A549 (cell line): Measurements from ENCODE around the gene LIMK2. TPM values are rescaled to one million over a fixed set of nuclear protein-coding genes. Genes with fewer than 3 reads are reported as not detected.

Experiments
- ATAC-seq, 2 experiments: fragments of 200-7000 bp in 1 of 2; fragments of >200 bp in 1 of 2; cut with Nextera tagmentation in 1 of 2; cut with Tn5 transposase in 1 of 2; 3 replicates each; pipeline versions ENCODE4 v1.8.0 to v1.9.1; 2018 to 2020; ENCODE audit warnings: mild to moderate bottlenecking in 1 of 2, moderate library complexity in 1 of 2
- CTCF ChIA-PET: fragments of 300-600 bp; sonication (Branson Sonifier 250); formaldehyde crosslinking; extraction: SDS; loops from one replicate; lab custom pipeline; 2021; ENCODE audit warnings: antibody characterized with exemption, inconsistent platforms; lab: Yijun Ruan, JAX
- POLR2A ChIA-PET: fragments of 350-600 bp; formaldehyde crosslinking; extraction: SDS; loops from one replicate; lab custom pipeline; 2021; ENCODE audit warnings: antibody characterized with exemption, inconsistent platforms; lab: Yijun Ruan, JAX
- DNase-seq, 2 experiments: peaks; one replicate each; pipeline versions ENCODE4 v3.0.0 to v3.0.0-alpha.2; 2011 to 2016; ENCODE audit warnings: low read depth in 1 of 2, low spot score in 1 of 2
- FAIRE-seq: peaks from 2 replicates; lab custom pipeline; 2011; peaks lifted over from hg19 to GRCh38; lab: Jason Lieb, UNC
- H3K27ac ChIP-seq, 2 experiments: fragments of >200 bp; sonication (Bioruptor Twin); formaldehyde crosslinking; 3 replicates each; pipeline ENCODE4 v1.5.1; 2016 to 2017
- H3K4me1 ChIP-seq: fragments of >200 bp; sonication (Bioruptor Twin); formaldehyde crosslinking; 3 replicates; pipeline ENCODE4 v1.6.1; 2016
- H3K4me2 ChIP-seq: fragments of >200 bp; sonication (Bioruptor Twin); formaldehyde crosslinking; 3 replicates; pipeline ENCODE4 v1.6.1; 2016
- H3K4me3 ChIP-seq: fragments of >200 bp; sonication (Bioruptor Twin); formaldehyde crosslinking; 3 replicates; pipeline ENCODE4 v1.5.1; 2016
- H3K9me3 ChIP-seq: fragments of >200 bp; sonication (Bioruptor Twin); formaldehyde crosslinking; 3 replicates; pipeline ENCODE4 v1.6.1; 2016
- CBX2 ChIP-seq: fragments of 200-600 bp; sonication (generic); IDR thresholded peaks from 2 replicates; pipeline ENCODE4 v1.6.1; 2016; ENCODE audit warnings: low read depth, mild to moderate bottlenecking, borderline replicate concordance
- CEBPB ChIP-seq, 2 experiments: fragments of >200 bp in 1 of 2; sonication (Bioruptor Twin) in 1 of 2; formaldehyde crosslinking in 1 of 2; IDR thresholded peaks; 2 replicates each; pipeline ENCODE4 v1.6.1; 2012 to 2016
- FOSL2 ChIP-seq, 2 experiments: fragments of 450-650 bp in 1 of 2; fragments of >200 bp in 1 of 2; sonication (Bioruptor Twin) in 1 of 2; formaldehyde crosslinking; IDR thresholded peaks; 2 replicates each; pipeline versions ENCODE4 v1.5.0 to v1.6.1; 2016 to 2020; ENCODE audit warnings: mild to moderate bottlenecking in 1 of 2, moderate library complexity in 1 of 2
- FOXS1 ChIP-seq: fragments of 250-450 bp; sonication (Bioruptor Pico); IDR thresholded peaks from 2 replicates; pipeline ENCODE4 v1.5.0; 2020; ENCODE audit warnings: mild to moderate bottlenecking, moderate library complexity
- HDAC2 ChIP-seq: fragments of 200-600 bp; sonication (generic); IDR thresholded peaks from 2 replicates; pipeline ENCODE4 v1.6.1; 2016
- HOXB13 ChIP-seq: fragments of 250-450 bp; sonication (Bioruptor Pico); IDR thresholded peaks from 2 replicates; pipeline ENCODE4 v1.5.0; 2020; ENCODE audit warnings: low read depth, mild to moderate bottlenecking, moderate library complexity
- HOXB5 ChIP-seq: fragments of 250-450 bp; sonication (Bioruptor Pico); IDR thresholded peaks from 2 replicates; pipeline ENCODE4 v1.5.0; 2020; ENCODE audit warnings: mild to moderate bottlenecking, moderate library complexity
- JUNB ChIP-seq: fragments of >200 bp; sonication (Bioruptor Twin); formaldehyde crosslinking; IDR thresholded peaks from 2 replicates; pipeline ENCODE4 v1.6.1; 2016
- MAFK ChIP-seq: fragments of 450-650 bp; IDR thresholded peaks from 2 replicates; pipeline ENCODE4 v1.6.1; 2014; ENCODE audit not compliant: partially characterized antibody
- MYC ChIP-seq: IDR thresholded peaks from 2 replicates; pipeline ENCODE4 v1.6.1; 2012; ENCODE audit warnings: mild to moderate bottlenecking, inconsistent platforms, low read length, improper control_type of control experiment, borderline replicate concordance
- RAD21 ChIP-seq, 2 experiments: fragments of >200 bp in 1 of 2; sonication (Bioruptor Twin) in 1 of 2; formaldehyde crosslinking in 1 of 2; IDR thresholded peaks in 1 of 2; conservative IDR thresholded peaks in 1 of 2; 2 replicates in 1 of 2; 3 replicates in 1 of 2; pipeline ENCODE4 v1.6.1; 2012 to 2018; ENCODE audit warnings: inconsistent platforms in 1 of 2
- RCOR1 ChIP-seq: fragments of 150-350 bp; IDR thresholded peaks from 2 replicates; pipeline ENCODE4 v1.6.1; 2014; ENCODE audit warnings: antibody characterized with exemption, low read length, low read depth
- RFX5 ChIP-seq: fragments of 450-650 bp; IDR thresholded peaks from 2 replicates; pipeline ENCODE4 v1.7.1; 2014; ENCODE audit warnings: antibody characterized with exemption, mild to moderate bottlenecking, moderate library complexity
- TFCP2L1 ChIP-seq: fragments of 250-450 bp; sonication (Bioruptor Pico); IDR thresholded peaks from 2 replicates; pipeline ENCODE4 v1.5.0; 2021; ENCODE audit warnings: mild to moderate bottlenecking
- TP53 ChIP-seq: fragments of 250-450 bp; sonication (Bioruptor Pico); IDR thresholded peaks from 2 replicates; pipeline ENCODE4 v1.5.0; 2021; ENCODE audit warnings: mild to moderate bottlenecking, moderate library complexity
- USF2 ChIP-seq: fragments of 450-650 bp; IDR thresholded peaks from 2 replicates; pipeline ENCODE4 v1.6.1; 2014; ENCODE audit warnings: antibody characterized with exemption
- ZNF302 ChIP-seq: fragments of 250-450 bp; sonication (Bioruptor Pico); IDR thresholded peaks from 2 replicates; pipeline ENCODE4 v1.9.0; 2021; ENCODE audit warnings: inconsistent platforms, mild to moderate bottlenecking, moderate library complexity
- ZSCAN20 ChIP-seq: fragments of 250-450 bp; sonication (Bioruptor Pico); IDR thresholded peaks from 2 replicates; pipeline ENCODE4 v1.8.0; 2022; ENCODE audit warnings: mild to moderate bottlenecking, moderate library complexity
- WGBS: methylation state at CpG from one replicate; pipeline ENCODE4 v1.1.6; 2017; ENCODE audit errors: missing lambda C conversion rate; 5-methylcytosine and 5-hydroxymethylcytosine counted together
- polyA plus RNA-seq, 4 experiments: library from polyadenylated mRNA; depleted of rRNA in 3 of 4; stranded (reverse); fragments of >200 nt; fragmentation: RNase III in 1 of 4; extraction: RNeasy Plus Mini Kit Qiagen cat#74134 plus additional on column Dnase treatment in 1 of 4; gene quantifications; 2 replicates in 3 of 4; 3 replicates in 1 of 4; pipeline ENCODE4 v1.2.3, GENCODE V29; 2011 to 2017
- TF ChIP-seq, protein P1 (sequence below): fragments of >200 bp; sonication (Bioruptor Twin); formaldehyde crosslinking; IDR thresholded peaks from 3 replicates; pipeline ENCODE4 v1.5.1; 2016
- TF ChIP-seq, protein P2 (sequence below): fragments of 200-600 bp; sonication (generic); IDR thresholded peaks from 2 replicates; pipeline ENCODE4 v1.6.1; 2016; ENCODE audit warnings: antibody characterized with exemption, mild to moderate bottlenecking, moderate library complexity

LIMK2 gene
- polyA plus RNA-seq, 2 of the 4 experiments (the other 2 are of a cell fraction), result 3.1 to 6.9 TPM

- no peak overlapping the region for H3K4me2 ChIP-seq
- H3K4me3 ChIP-seq, result no peak overlapping the region
- no peaks in the 10 kb centered on the region for H3K4me1 ChIP-seq
- ATAC-seq (no peak), FAIRE-seq (no peak), DNase-seq (no peak)
- no peaks in the 10 kb centered on the region for H3K9me3 ChIP-seq
- no peak overlapping the region for H3K27ac ChIP-seq
- TF ChIP-seq MAFK (no peak), JUNB (no peak), ZNF302 (CRISPR knock-in tag) (no peak), RFX5 (no peak), TFCP2L1 (CRISPR knock-in tag) (no peak)
- 66% methylated on average over 7 of the region's 8 CpGs for WGBS
- ChIA-PET CTCF (interaction anchor here (1.3 to 2.1 kb wide), 2 partner anchors 10 to 52 kb away, joined by 3 to 25 read pairs; no protein-coding TSS in a partner anchor), POLR2A (no interaction called here)
Observed at GRCh38 chr22:31282748-31283468, 70.8 kb downstream of the LIMK2 start.

DNA sequence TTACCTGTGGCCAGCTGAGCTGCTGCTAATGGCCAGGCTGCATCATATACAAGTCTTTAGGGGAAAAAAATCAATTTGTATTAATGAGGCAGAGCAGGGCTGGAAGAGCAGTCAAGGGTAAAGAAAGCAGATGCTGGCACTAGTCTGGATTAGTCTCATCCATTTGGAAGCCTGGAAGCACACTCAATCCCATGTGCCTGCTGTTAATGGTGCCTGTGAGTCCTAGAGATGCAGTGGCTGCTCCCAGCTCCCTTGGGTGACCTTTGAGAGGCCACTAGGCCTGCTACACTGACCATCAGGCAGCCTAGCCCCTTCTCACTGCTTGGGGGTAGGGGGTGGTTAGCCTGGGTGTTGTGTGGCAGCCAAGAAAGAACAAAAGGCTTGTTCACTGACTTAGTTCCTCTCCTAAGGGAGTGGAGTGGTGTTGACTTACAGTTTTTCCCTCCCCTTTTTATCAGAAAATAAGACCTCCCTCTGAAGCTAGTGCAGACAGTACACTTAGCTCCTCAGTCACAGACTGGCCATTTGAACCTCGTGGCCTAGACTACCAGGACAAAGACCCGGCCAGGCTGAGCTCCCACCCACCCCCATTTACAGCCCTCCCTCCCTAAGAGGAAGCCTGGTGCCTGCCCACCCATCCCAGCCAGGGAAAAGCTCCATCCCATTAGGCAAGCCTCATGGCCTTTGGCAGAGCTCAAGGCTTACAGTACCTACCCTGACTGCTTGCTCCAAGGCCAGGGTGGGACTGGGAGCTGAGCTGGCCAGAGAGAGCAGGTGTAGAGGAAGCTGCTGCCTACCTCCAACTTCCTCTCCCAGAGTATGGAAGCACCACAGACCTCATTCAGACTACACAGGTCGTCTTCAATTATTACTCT, 72.4 kb downstream of the LIMK2 start:
- ChIA-PET POLR2A (no interaction called here), CTCF (interaction anchor here (0.9 to 2.7 kb wide), 2 partner anchors 11 to 73 kb away, joined by 5 to 13 read pairs; partner anchors contain the start of gene LIMK2)
- Histone ChIP-seq H3K4me2 (no peak overlapping the region), H3K27ac (no peak overlapping the region), H3K4me1 (no peaks in the 10 kb centered on the region), H3K4me3 (no peak overlapping the region), H3K9me3 (no peaks in the 10 kb centered on the region)
- TF ChIP-seq, protein P1, sequence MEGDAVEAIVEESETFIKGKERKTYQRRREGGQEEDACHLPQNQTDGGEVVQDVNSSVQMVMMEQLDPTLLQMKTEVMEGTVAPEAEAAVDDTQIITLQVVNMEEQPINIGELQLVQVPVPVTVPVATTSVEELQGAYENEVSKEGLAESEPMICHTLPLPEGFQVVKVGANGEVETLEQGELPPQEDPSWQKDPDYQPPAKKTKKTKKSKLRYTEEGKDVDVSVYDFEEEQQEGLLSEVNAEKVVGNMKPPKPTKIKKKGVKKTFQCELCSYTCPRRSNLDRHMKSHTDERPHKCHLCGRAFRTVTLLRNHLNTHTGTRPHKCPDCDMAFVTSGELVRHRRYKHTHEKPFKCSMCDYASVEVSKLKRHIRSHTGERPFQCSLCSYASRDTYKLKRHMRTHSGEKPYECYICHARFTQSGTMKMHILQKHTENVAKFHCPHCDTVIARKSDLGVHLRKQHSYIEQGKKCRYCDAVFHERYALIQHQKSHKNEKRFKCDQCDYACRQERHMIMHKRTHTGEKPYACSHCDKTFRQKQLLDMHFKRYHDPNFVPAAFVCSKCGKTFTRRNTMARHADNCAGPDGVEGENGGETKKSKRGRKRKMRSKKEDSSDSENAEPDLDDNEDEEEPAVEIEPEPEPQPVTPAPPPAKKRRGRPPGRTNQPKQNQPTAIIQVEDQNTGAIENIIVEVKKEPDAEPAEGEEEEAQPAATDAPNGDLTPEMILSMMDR, result no peak
- TF ChIP-seq CBX2, result no peak
- no peak for TF ChIP-seq RFX5
- no peak for TF ChIP-seq HOXB5 (CRISPR knock-in tag)
- TF ChIP-seq HOXB13 (CRISPR knock-in tag), result no peak
- no peak for TF ChIP-seq TP53
- TF ChIP-seq JUNB, result no peak
- TF ChIP-seq TFCP2L1 (CRISPR knock-in tag), result no peak
- TF ChIP-seq HDAC2, result no peak
- no peak for TF ChIP-seq USF2
- TF ChIP-seq RCOR1, result no peak
- TF ChIP-seq CEBPB (IDR thresholded peaks at IDR 0.05), result no peak
- TF ChIP-seq, protein P2, sequence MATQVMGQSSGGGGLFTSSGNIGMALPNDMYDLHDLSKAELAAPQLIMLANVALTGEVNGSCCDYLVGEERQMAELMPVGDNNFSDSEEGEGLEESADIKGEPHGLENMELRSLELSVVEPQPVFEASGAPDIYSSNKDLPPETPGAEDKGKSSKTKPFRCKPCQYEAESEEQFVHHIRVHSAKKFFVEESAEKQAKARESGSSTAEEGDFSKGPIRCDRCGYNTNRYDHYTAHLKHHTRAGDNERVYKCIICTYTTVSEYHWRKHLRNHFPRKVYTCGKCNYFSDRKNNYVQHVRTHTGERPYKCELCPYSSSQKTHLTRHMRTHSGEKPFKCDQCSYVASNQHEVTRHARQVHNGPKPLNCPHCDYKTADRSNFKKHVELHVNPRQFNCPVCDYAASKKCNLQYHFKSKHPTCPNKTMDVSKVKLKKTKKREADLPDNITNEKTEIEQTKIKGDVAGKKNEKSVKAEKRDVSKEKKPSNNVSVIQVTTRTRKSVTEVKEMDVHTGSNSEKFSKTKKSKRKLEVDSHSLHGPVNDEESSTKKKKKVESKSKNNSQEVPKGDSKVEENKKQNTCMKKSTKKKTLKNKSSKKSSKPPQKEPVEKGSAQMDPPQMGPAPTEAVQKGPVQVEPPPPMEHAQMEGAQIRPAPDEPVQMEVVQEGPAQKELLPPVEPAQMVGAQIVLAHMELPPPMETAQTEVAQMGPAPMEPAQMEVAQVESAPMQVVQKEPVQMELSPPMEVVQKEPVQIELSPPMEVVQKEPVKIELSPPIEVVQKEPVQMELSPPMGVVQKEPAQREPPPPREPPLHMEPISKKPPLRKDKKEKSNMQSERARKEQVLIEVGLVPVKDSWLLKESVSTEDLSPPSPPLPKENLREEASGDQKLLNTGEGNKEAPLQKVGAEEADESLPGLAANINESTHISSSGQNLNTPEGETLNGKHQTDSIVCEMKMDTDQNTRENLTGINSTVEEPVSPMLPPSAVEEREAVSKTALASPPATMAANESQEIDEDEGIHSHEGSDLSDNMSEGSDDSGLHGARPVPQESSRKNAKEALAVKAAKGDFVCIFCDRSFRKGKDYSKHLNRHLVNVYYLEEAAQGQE, result no peak
- TF ChIP-seq FOSL2 (IDR thresholded peaks at IDR 0.05), result no peak
- no peak for TF ChIP-seq FOSL2 (CRISPR knock-in tag; IDR thresholded peaks at IDR 0.05)
- TF ChIP-seq ZSCAN20 (CRISPR knock-in tag), result no peak
- no peak for TF ChIP-seq FOXS1
- no peak for TF ChIP-seq MYC
- no peak for TF ChIP-seq RAD21 (conservative IDR thresholded peaks at IDR 0.05 in 1 of 2, IDR thresholded peaks at IDR 0.05 in 1 of 2)
- FAIRE-seq, result no peak
- 19% methylated on average over 3 of the region's 3 CpGs for WGBS
- no peak for ATAC-seq
- DNase-seq, result no peak
